GM12892 (cell line): ENCODE measurements around the gene KHK.

Experiments
- DNase-seq: peaks from one replicate; pipeline ENCODE4 v3.0.0; 2011; ENCODE audit not compliant: insufficient read length
- FAIRE-seq: peaks from 2 replicates; lab custom pipeline; 2011; peaks lifted over from hg19 to GRCh38; lab: Jason Lieb, UNC
- POLR2A ChIP-seq: IDR thresholded peaks from 2 replicates; pipeline ENCODE4 v1.6.1; 2011; ENCODE audit warnings: low read depth, low read length, control low read depth
- POLR2AphosphoS5 ChIP-seq: IDR thresholded peaks from 2 replicates; pipeline ENCODE4 v1.6.1; 2011; ENCODE audit warnings: low read depth, low read length, control low read depth
- TAF1 ChIP-seq: IDR thresholded peaks from 2 replicates; pipeline ENCODE4 v1.6.1; 2011; ENCODE audit warnings: low read depth, mild to moderate bottlenecking, control low read depth, low read length, borderline replicate concordance

Gene KHK

GRCh38 chr2:27128668-27129571 lies 42.3 kb downstream of the KHK start:
- FAIRE-seq (no peak), DNase-seq (no peak)
- TF ChIP-seq POLR2A (peak; percentile 7; the same call in 1 of the 2 replicates), TAF1 (no peak)

GRCh38 chr2:27130396-27130795 lies 43.8 kb downstream of the KHK start:
- no peak for FAIRE-seq
- TF ChIP-seq POLR2A: no peak
- TF ChIP-seq TAF1: no peak
- TF ChIP-seq POLR2AphosphoS5: no peak
- DNase-seq: no peak

DNA sequence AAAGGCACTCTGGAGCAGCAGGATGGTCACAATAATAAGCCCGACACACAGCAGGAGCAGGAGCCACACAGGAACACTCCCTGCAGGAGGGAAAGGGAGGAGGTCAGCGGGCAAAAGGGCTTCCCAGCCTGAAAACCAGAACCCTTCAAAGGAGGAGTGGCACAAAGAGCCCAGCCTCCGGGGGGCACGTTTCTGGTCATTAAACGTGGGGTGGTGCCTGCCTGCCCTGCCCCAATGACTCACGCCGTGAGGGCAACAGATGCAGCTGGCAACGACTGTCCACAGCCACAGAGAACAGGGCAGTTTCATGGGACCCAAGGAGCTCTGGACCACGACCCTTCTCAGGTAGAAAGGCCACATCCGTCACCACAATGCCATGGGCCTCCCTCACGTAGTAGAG lies 44.9 kb downstream of the KHK start:
- FAIRE-seq: no peak
- no peak for DNase-seq
- TF ChIP-seq POLR2A: no peak
- TF ChIP-seq TAF1: no peak
- TF ChIP-seq POLR2AphosphoS5: no peak

GRCh38 chr2:27133195-27133875 lies 46.8 kb downstream of the KHK start:
- TF ChIP-seq TAF1 (no peak), POLR2A (no peak), POLR2AphosphoS5 (no peak)
- DNase-seq (no peak), FAIRE-seq (no peak)

DNA sequence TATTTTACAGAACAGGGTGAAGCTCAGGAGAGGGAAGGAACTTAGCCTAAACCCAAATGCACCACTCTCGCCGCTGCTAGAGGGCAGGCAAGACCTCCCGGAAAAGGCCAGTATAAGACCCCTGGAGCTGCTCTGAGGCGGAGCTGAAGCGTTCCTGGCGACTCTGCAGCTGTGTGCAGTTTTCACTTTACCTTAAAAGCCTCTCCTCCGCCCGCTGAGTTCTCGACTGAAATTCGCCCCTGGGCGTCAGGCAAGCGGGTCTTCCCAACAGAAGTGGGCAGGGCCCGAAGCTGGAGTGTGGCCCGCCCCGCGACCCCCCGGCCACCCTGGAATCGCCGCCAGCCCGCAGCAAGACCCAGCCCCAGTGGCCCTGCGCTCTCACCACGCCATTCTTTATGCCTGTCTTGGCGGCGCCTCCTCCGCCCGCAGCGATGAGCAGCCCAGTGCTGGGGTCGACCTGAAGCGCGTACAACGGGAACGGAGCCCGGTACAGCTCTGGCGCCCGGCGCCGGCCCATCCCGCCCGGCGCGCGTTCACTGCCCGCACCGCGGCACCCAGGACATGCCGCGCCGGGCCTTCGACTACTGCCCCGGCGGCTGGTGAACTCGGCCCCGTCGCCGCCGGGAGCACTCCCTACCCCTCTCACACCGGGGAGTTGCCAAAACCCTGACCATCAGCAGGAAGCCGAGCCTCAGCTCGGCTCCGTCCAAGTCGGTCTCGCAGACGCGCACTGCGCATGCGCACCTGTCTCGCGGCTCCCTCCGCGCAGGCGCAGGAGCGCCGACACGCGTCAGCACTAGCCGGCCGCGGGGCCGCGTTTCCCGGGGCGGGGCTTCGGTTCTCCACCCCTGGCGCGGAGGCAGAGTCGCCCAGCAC lies 47.6 kb downstream of the KHK start, which contains the start of gene PREB:
TSS of gene PREB (minus strand) at position 732 of the 876 bp plus-strand sequence. CDS start at position 517, 215 bp downstream.
- TF ChIP-seq POLR2A (peak; percentile 85), POLR2AphosphoS5 (peak; percentile 85), TAF1 (peak; percentile 22; the same call in 1 of the 2 replicates)
- DNase-seq: peak; percentile 99
- peak; percentile 99 for FAIRE-seq

- DNase-seq (no peak), FAIRE-seq (no peak)
- TF ChIP-seq TAF1 (0 out of 2 replicates have a peak, but pooled peaks have one; percentile 20), POLR2AphosphoS5 (no peak), POLR2A (no peak)
Measured at GRCh38 chr2:27134781-27135477, 48.4 kb downstream of the KHK start.

DNA sequence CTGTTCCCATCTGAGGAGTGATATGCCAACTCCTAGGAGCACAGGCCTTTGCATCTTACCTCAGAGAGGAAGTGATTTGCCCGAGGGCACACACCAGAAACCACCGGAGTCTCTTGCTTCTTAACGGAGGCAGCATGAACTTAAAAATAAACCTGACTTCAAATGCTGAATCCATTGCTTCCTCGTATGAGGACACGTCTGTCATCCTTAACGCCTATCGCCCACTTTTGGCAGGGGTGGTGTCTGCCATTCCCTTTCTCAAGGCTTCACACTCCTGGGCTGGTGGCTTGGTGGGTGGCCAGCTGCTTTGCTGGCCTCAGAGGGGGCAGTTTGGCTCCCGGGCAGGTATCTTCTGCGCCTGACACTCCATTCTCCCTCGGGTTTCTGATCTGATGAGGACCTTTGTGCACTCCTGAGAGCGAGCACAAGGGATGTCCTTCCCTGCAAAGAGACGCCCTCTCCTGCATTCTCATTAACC lies 48.9 kb downstream of the KHK start:
- DNase-seq (no peak), FAIRE-seq (peak; percentile 21)
- TF ChIP-seq POLR2A (no peak), POLR2AphosphoS5 (no peak), TAF1 (no peak)

- DNase-seq (no peak), FAIRE-seq (no peak)
- TF ChIP-seq TAF1 (no peak), POLR2AphosphoS5 (no peak), POLR2A (no peak)
Measured at GRCh38 chr2:27136751-27137150, 50.2 kb downstream of the KHK start.

- FAIRE-seq: no peak
- DNase-seq: no peak
- TF ChIP-seq POLR2A (no peak), TAF1 (no peak), POLR2AphosphoS5 (no peak)
Measured at GRCh38 chr2:27137322-27137935, 50.9 kb downstream of the KHK start.

DNA sequence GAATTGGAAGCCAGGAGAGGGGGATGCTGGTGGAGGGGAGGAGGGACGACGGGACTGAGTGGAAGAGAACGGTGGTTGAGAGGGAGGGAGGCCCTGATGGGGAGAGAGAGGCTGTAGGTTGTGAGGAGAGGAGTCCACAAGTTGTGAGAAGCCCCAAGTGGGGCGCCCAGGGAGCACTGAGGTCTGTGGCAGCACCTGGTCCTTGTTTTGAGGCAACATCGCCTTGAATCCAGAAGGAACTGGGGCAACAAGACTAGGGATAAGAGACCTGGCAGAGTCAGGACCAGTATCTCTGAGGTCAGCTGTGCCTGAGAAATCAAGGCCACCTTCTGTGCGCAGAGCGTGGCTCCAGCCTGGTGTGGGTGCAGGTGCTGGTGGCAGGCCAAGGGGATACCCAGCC lies 51.5 kb downstream of the KHK start:
- no peak for DNase-seq
- TF ChIP-seq TAF1: no peak
- TF ChIP-seq POLR2AphosphoS5: no peak
- TF ChIP-seq POLR2A: no peak

More for the DNA sequence above, 51.5 kb downstream of the KHK start:
- FAIRE-seq: no peak
